Endothelial cell of umbilical vein (primary cell): ENCODE results near the gene DPH6. TPM values are rescaled to one million over a fixed set of nuclear protein-coding genes. Genes with fewer than 3 reads are reported as not detected.

Experiments used
- BruUV-seq: library from RNA; stranded (reverse); fragments of 400-500 nt; replicated peaks from 2 replicates; lab custom pipeline; 2021; lab: Mats Ljungman, UMichigan
- CTCF ChIA-PET: fragments of 300-600, 350-600 bp; sonication (Branson Sonifier 250); formaldehyde crosslinking; loops from one replicate; lab custom pipeline; 2021; ENCODE audit warnings: antibody characterized with exemption, inconsistent platforms; lab: Charles Lee
- POLR2A ChIA-PET: fragments of 300-600, 350-600 bp; sonication (Branson Sonifier 250); formaldehyde crosslinking; loops from one replicate; lab custom pipeline; 2021; ENCODE audit warnings: antibody characterized with exemption, inconsistent platforms; lab: Charles Lee
- DNase-seq: peaks from one replicate; pipeline ENCODE4 v3.0.0-alpha.2; 2011; ENCODE audit warnings: low read depth, low spot score
- FAIRE-seq: peaks from 2 replicates; lab custom pipeline; 2011; peaks lifted over from hg19 to GRCh38; lab: Jason Lieb, UNC
- H2AFZ ChIP-seq: 2 replicates; pipeline ENCODE4 v1.6.0; 2012; ENCODE audit warnings: low read depth, low read length, control low read depth, inconsistent platforms
- H3K27ac ChIP-seq: 2 replicates; pipeline ENCODE4 v1.5.1; 2011; ENCODE audit warnings: low read depth, mild to moderate bottlenecking, control low read depth, low read length, moderate library complexity; ENCODE audit not compliant: insufficient read depth
- H3K27me3 ChIP-seq, 2 experiments: 2 replicates each; pipeline versions ENCODE4 v1.6.0 to v1.6.1; 2011; ENCODE audit warnings: low read length in 2 of 2, mixed read lengths in 1 of 2; ENCODE audit not compliant: control insufficient read depth in 2 of 2, insufficient read depth in 2 of 2
- H3K36me3 ChIP-seq, 2 experiments: 2 replicates in 1 of 2; 3 replicates in 1 of 2; pipeline ENCODE4 v1.5.1; 2011; ENCODE audit warnings: low read length in 2 of 2, mild to moderate bottlenecking in 1 of 2, moderate library complexity in 1 of 2; ENCODE audit not compliant: control insufficient read depth in 2 of 2, insufficient read depth in 2 of 2; ENCODE audit errors: extremely low read depth in 1 of 2
- H3K4me1 ChIP-seq: 3 replicates; pipeline ENCODE4 v1.5.1; 2011; ENCODE audit warnings: mild to moderate bottlenecking, low read length; ENCODE audit not compliant: control insufficient read depth, insufficient read depth; ENCODE audit errors: extremely low read depth
- H3K4me2 ChIP-seq: 2 replicates; pipeline ENCODE4 v1.6.1; 2011; ENCODE audit warnings: low read length, control low read depth, mixed read lengths; ENCODE audit not compliant: insufficient read depth
- H3K4me3 ChIP-seq, 3 experiments: fragments of 200-600 bp in 1 of 3; sonication (generic), shearing (Covaris generic) in 1 of 3; replicated peaks in 1 of 3; 2 replicates each; pipeline ENCODE4 v1.5.1; 2011 to 2016; ENCODE audit warnings: control low read depth in 3 of 3, low read length in 3 of 3, mild to moderate bottlenecking in 2 of 3, inconsistent platforms in 1 of 3, low read depth in 1 of 3, moderate library complexity in 1 of 3; ENCODE audit not compliant: insufficient read depth in 1 of 3
- H3K79me2 ChIP-seq: 2 replicates; pipeline ENCODE4 v1.6.0; 2012; ENCODE audit warnings: low read length, inconsistent platforms; ENCODE audit not compliant: control insufficient read depth, insufficient read depth
- H3K9ac ChIP-seq: replicated peaks from 2 replicates; pipeline ENCODE3; 2011; ENCODE audit warnings: low read length, control low read depth; ENCODE audit not compliant: insufficient read depth; ENCODE audit errors: extremely low read depth
- H3K9me1 ChIP-seq: replicated peaks from 3 replicates; pipeline ENCODE4 v1.6.0; 2011; ENCODE audit warnings: mild to moderate bottlenecking, low read length; ENCODE audit not compliant: control insufficient read depth, insufficient read depth; ENCODE audit errors: extremely low read depth
- H3K9me3 ChIP-seq: replicated peaks from 2 replicates; pipeline ENCODE4 v1.5.1; 2012; ENCODE audit warnings: low read length, inconsistent platforms; ENCODE audit not compliant: control insufficient read depth, insufficient read depth
- H4K20me1 ChIP-seq: replicated peaks from 2 replicates; pipeline ENCODE3; 2011; ENCODE audit warnings: mild to moderate bottlenecking, low read length; ENCODE audit not compliant: control insufficient read depth, insufficient read depth; ENCODE audit errors: extremely low read depth
- CTCF ChIP-seq, 2 donors: IDR thresholded peaks; 1 replicate in 1 of 2; 2 replicates in 1 of 2; pipeline ENCODE4 v1.5.1; 2011; ENCODE audit warnings: low read length in 2 of 2, mild to moderate bottlenecking in 2 of 2, moderate library complexity in 2 of 2, control low read depth in 1 of 2, inconsistent platforms in 1 of 2, low read depth in 1 of 2; ENCODE audit not compliant: insufficient read depth in 1 of 2; ENCODE audit errors: extremely low read depth in 1 of 2
- EZH2 ChIP-seq: IDR thresholded peaks from 2 replicates; pipeline ENCODE4 v1.6.1; 2012; ENCODE audit warnings: borderline replicate concordance, low read depth, mild to moderate bottlenecking, moderate library complexity, low read length, inconsistent platforms; ENCODE audit not compliant: severe bottlenecking
- FOS ChIP-seq: IDR thresholded peaks from 2 replicates; pipeline ENCODE4 v1.6.1; 2011; ENCODE audit warnings: mild to moderate bottlenecking, low read length, moderate library complexity, borderline replicate concordance; ENCODE audit not compliant: insufficient read depth
- GATA2 ChIP-seq: IDR thresholded peaks from 2 replicates; pipeline ENCODE4 v1.7.0; 2011; ENCODE audit warnings: low read depth, mild to moderate bottlenecking, moderate library complexity, mixed read lengths, low read length; ENCODE audit not compliant: insufficient read length, insufficient read depth
- JUN ChIP-seq: IDR thresholded peaks from 2 replicates; pipeline ENCODE4 v1.6.1; 2011; ENCODE audit warnings: borderline replicate concordance, low read depth; ENCODE audit not compliant: insufficient read length, insufficient read depth
- MAX ChIP-seq: IDR thresholded peaks from 2 replicates; pipeline ENCODE4 v1.6.1; 2011; ENCODE audit not compliant: insufficient read depth, insufficient read length
- MYC ChIP-seq: IDR thresholded peaks from one replicate; pipeline ENCODE4 v1.6.1; 2011; ENCODE audit warnings: mild to moderate bottlenecking, low read depth, low read length
- POLR2A ChIP-seq: IDR thresholded peaks from 2 replicates; pipeline ENCODE4 v1.6.1; 2012; ENCODE audit warnings: low read depth, mild to moderate bottlenecking, control low read depth, low read length
- POLR2AphosphoS5 ChIP-seq: IDR thresholded peaks from 2 replicates; pipeline ENCODE4 v1.6.1; 2012; ENCODE audit warnings: low read depth, mild to moderate bottlenecking, control low read depth, low read length, moderate library complexity; ENCODE audit not compliant: insufficient read depth
- dilution Hi-C: fragments of 300-500 bp; cut with MboI; formaldehyde crosslinking; loops from one replicate; pipeline ENCODE4 v1.15.0; 2019; ENCODE audit warnings: low sequenced_read_pairs; ENCODE audit not compliant: extremely low pct_ligation_motif_present
- intact Hi-C: fragments of 100-400 bp; cut with micrococcal nuclease; formaldehyde crosslinking; loops from one replicate; pipeline ENCODE4 v1.10.0; 2022
- polyA plus RNA-seq, 4 experiments: library from polyadenylated mRNA; depleted of rRNA in 3 of 4; stranded (reverse) in 3 of 4; unstranded in 1 of 4; fragments of >200 nt; gene quantifications; 2 replicates each; pipeline versions ENCODE4 v1.2.1 to v1.2.3, GENCODE V29; 2011 to 2012; ENCODE audit warnings: missing spikeins in 1 of 4
- total RNA-seq: library from RNA; stranded (reverse); gene quantifications from 2 replicates; pipeline ENCODE4 v1.2.3, GENCODE V29; 2021

DPH6 gene
- total and polyA plus RNA-seq, 2 donors (not counting 3 experiments of a cell fraction or from before 2014, with no cell fraction given) = 4.6 to 10.1 TPM

- Histone ChIP-seq H3K27ac (no peak overlapping the region), H3K27me3 (no peaks in the 10 kb centered on the region), H3K9me3 (no peaks in the 10 kb centered on the region), H2AFZ (no peak overlapping the region), H3K4me1 (no peaks in the 10 kb centered on the region), H3K79me2 (no peaks in the 10 kb centered on the region), H3K4me3 (no peak overlapping the region), H3K9me1 (no peaks in the 10 kb centered on the region), H3K4me2 (no peak overlapping the region), H4K20me1 (no peaks in the 10 kb centered on the region), H3K9ac (no peak overlapping the region), H3K36me3 (no peaks in the 10 kb centered on the region)
- FAIRE-seq (no peak), DNase-seq (no peak)
- no peak for TF ChIP-seq POLR2AphosphoS5
- no peak for TF ChIP-seq FOS
- TF ChIP-seq MYC = no peak
- no peak for TF ChIP-seq MAX
- no peak for TF ChIP-seq GATA2
- no peak for TF ChIP-seq POLR2A
- no peak for TF ChIP-seq JUN
- TF ChIP-seq EZH2 = no peak
- TF ChIP-seq CTCF (IDR thresholded peaks at IDR 0.05; ENCODE audit: extremely low read depth in 1 of 2, insufficient read depth in 1 of 2, low read depth in 1 of 2, low read length in 2 of 2) = no peak
- CTCF ChIA-PET = no interaction called here
- dilution Hi-C loops (no loop called here), intact Hi-C loops (no loop called here)
- no TSS peak for BruUV-seq
- POLR2A ChIA-PET = no interaction called here
Measured at GRCh38 chr15:35470441-35470840, 75.5 kb downstream of the DPH6 start.
